ENCODE measurements around the gene CLEC18B.
"Not testable (repeated sequence)": the region's sequence is repeated elsewhere in the genome, so short reads cannot be mapped to it uniquely, and the experiment has no call there.

CLEC18B gene

GRCh38 chr16:74417897-74418296 is 3.4 kb downstream of the CLEC18B start:
- H3K4me1 ChIP-seq (ENCODE audit: control insufficient read depth, insufficient read depth, low read length); H3K9me3 ChIP-seq (ENCODE audit: control insufficient read depth in 2 of 2, low read length in 2 of 2); H3K9ac ChIP-seq (ENCODE audit: low read length in 2 of 2); H3K27me3 ChIP-seq (ENCODE audit: control insufficient read depth in 1 of 2, insufficient read depth in 2 of 2, low read length in 2 of 2); H3K27ac ChIP-seq (ENCODE audit: low read length); H3K4me3 ChIP-seq (ENCODE audit: low read length in 2 of 2); H3K36me3 ChIP-seq (ENCODE audit: control insufficient read depth in 2 of 2, insufficient read depth in 2 of 2, low read length in 2 of 2): not testable (repeated sequence)

GRCh38 chr16:74413920-74414319 is 7.4 kb downstream of the CLEC18B start:
- not testable (repeated sequence) for H3K4me3 ChIP-seq (ENCODE audit: low read length in 2 of 2); H3K4me1 ChIP-seq (ENCODE audit: control insufficient read depth, insufficient read depth, low read length); H3K9ac ChIP-seq (ENCODE audit: low read length in 2 of 2); H3K27ac ChIP-seq (ENCODE audit: low read length); H3K36me3 ChIP-seq (ENCODE audit: control insufficient read depth in 2 of 2, insufficient read depth in 2 of 2, low read length in 2 of 2); H3K9me3 ChIP-seq (ENCODE audit: control insufficient read depth in 2 of 2, low read length in 2 of 2); H3K27me3 ChIP-seq (ENCODE audit: control insufficient read depth in 1 of 2, insufficient read depth in 2 of 2, low read length in 2 of 2)

- H3K4me3 ChIP-seq (ENCODE audit: low read length in 2 of 2); H3K4me1 ChIP-seq (ENCODE audit: control insufficient read depth, insufficient read depth, low read length); H3K9ac ChIP-seq (ENCODE audit: low read length in 2 of 2); H3K9me3 ChIP-seq (ENCODE audit: control insufficient read depth in 2 of 2, low read length in 2 of 2); H3K36me3 ChIP-seq (ENCODE audit: control insufficient read depth in 2 of 2, insufficient read depth in 2 of 2, low read length in 2 of 2); H3K27me3 ChIP-seq (ENCODE audit: control insufficient read depth in 1 of 2, insufficient read depth in 2 of 2, low read length in 2 of 2); H3K27ac ChIP-seq (ENCODE audit: low read length): not testable (repeated sequence)
Observed at GRCh38 chr16:74413485-74413884, 7.8 kb downstream of the CLEC18B start.

DNA sequence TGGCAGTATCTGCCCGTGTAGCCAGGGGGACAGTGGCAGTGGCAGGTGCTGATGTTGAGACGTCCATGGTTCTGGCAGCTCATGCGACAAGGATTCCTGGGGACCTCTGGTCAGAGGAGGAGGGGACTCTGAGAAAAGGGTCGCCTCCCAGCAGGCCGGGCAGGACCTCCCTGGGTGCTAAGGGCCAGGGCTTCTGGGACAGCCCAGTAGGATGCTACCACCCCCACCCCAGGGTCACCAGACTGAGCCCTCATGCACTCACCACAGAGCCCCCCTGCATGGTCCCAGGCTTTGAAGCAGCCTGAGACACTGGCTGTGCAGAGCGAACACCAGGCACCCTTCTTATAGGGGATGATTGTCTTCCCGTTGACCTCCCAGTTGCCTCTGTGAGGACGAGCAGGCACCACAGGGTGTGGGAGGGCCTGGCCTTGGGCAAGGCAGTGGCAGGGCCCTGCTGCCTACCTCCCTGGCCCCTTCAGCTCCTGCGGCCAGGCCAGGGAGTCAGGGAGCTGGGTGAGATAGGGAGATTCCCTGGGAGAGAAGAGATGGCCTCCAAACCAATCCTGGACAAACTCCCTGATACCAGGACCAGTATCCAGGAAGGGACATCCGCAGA is 8.4 kb downstream of the CLEC18B start:
- H3K27me3 ChIP-seq (ENCODE audit: control insufficient read depth in 1 of 2, insufficient read depth in 2 of 2, low read length in 2 of 2); H3K27ac ChIP-seq (ENCODE audit: low read length); H3K9me3 ChIP-seq (ENCODE audit: control insufficient read depth in 2 of 2, low read length in 2 of 2); H3K4me3 ChIP-seq (ENCODE audit: low read length in 2 of 2); H3K36me3 ChIP-seq (ENCODE audit: control insufficient read depth in 2 of 2, insufficient read depth in 2 of 2, low read length in 2 of 2); H3K9ac ChIP-seq (ENCODE audit: low read length in 2 of 2); H3K4me1 ChIP-seq (ENCODE audit: control insufficient read depth, insufficient read depth, low read length): not testable (repeated sequence)

DNA sequence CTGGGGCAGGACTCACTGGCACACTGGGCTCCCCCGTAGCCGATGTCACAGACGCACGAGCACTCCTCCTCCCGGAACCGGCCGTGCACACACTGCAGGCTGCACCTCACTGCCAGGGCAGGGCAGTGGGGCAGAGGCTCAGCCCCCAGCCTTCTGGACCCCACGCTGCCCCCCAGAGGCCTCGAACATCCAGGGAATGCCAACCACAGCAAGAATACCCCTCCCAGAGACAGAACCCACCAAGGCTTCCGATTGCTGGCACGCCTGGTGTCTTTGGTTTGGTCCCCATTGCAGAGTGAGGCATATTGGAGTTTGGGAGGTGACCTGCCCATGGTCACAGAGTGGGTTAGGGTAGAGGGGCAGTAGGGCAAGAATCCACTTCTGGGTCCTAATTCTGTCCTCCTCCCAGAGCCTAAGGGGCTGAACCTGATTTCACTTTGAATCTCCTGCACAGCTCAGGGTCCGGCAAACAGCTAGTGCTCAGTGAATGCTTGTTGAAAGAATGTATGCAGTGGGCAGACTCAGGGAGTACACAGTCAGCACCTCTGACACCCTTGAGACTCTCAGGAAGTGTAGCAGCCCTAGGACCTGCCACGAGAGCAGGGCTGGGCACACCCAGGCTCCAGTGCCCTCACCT is 9.0 kb downstream of the CLEC18B start:
- not testable (repeated sequence) for H3K4me1 ChIP-seq (ENCODE audit: control insufficient read depth, insufficient read depth, low read length); H3K9ac ChIP-seq (ENCODE audit: low read length in 2 of 2); H3K27me3 ChIP-seq (ENCODE audit: control insufficient read depth in 1 of 2, insufficient read depth in 2 of 2, low read length in 2 of 2); H3K36me3 ChIP-seq (ENCODE audit: control insufficient read depth in 2 of 2, insufficient read depth in 2 of 2, low read length in 2 of 2); H3K27ac ChIP-seq (ENCODE audit: low read length); H3K9me3 ChIP-seq (ENCODE audit: control insufficient read depth in 2 of 2, low read length in 2 of 2); H3K4me3 ChIP-seq (ENCODE audit: low read length in 2 of 2)

GRCh38 chr16:74410981-74411380 is 10.3 kb downstream of the CLEC18B start:
- not testable (repeated sequence) for H3K36me3 ChIP-seq (ENCODE audit: control insufficient read depth in 2 of 2, insufficient read depth in 2 of 2, low read length in 2 of 2); H3K4me1 ChIP-seq (ENCODE audit: control insufficient read depth, insufficient read depth, low read length); H3K27me3 ChIP-seq (ENCODE audit: control insufficient read depth in 1 of 2, insufficient read depth in 2 of 2, low read length in 2 of 2); H3K4me3 ChIP-seq (ENCODE audit: low read length in 2 of 2); H3K9ac ChIP-seq (ENCODE audit: low read length in 2 of 2); H3K27ac ChIP-seq (ENCODE audit: low read length); H3K9me3 ChIP-seq (ENCODE audit: control insufficient read depth in 2 of 2, low read length in 2 of 2)

- H3K27ac ChIP-seq (ENCODE audit: low read length); H3K4me3 ChIP-seq (ENCODE audit: low read length in 2 of 2); H3K9ac ChIP-seq (ENCODE audit: low read length in 2 of 2); H3K36me3 ChIP-seq (ENCODE audit: control insufficient read depth in 2 of 2, insufficient read depth in 2 of 2, low read length in 2 of 2); H3K4me1 ChIP-seq (ENCODE audit: control insufficient read depth, insufficient read depth, low read length); H3K27me3 ChIP-seq (ENCODE audit: control insufficient read depth in 1 of 2, insufficient read depth in 2 of 2, low read length in 2 of 2); H3K9me3 ChIP-seq (ENCODE audit: control insufficient read depth in 2 of 2, low read length in 2 of 2): not testable (repeated sequence)
Observed at GRCh38 chr16:74410057-74410957, 11.0 kb downstream of the CLEC18B start.

DNA sequence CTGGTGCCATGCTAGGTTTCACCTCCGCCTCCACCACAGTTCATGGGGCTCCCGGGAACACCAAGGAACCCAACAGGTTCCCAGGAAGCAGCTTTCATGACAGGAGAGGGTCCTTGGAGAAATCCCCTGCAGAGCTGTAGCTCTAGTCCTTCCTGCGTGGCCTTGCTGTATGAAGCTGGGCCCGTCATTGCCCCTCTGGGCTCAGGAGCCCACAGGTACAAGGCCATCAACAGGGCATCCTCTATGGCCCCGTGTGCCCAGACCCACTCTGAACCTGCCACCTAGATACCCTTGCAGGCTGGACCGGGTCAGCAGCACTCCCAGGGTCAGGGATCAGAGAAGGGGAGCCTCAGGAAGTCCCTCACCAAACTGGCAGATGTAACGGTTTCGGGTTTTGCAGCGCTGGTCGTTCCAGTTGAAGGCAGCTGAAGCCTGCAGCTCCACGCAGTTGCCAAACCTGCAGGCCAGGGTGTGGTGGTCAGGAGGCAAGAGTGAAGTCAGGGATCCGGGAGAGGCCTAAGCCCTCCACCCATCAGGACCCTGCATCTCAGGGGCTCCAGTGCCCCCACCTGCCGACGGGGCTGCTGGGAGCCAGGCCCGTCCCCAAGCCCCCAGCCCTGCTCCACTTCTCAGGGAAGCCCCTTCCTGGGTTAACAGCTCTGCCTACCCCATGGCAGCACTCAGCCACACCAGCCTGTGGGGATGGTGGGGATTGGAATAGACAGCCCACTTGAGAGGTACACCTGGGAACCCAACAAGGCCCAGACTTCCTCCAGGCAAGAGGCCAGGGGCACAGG is 11.9 kb downstream of the CLEC18B start:
- H3K36me3 ChIP-seq (ENCODE audit: control insufficient read depth in 2 of 2, insufficient read depth in 2 of 2, low read length in 2 of 2); H3K9me3 ChIP-seq (ENCODE audit: control insufficient read depth in 2 of 2, low read length in 2 of 2); H3K4me1 ChIP-seq (ENCODE audit: control insufficient read depth, insufficient read depth, low read length); H3K27me3 ChIP-seq (ENCODE audit: control insufficient read depth in 1 of 2, insufficient read depth in 2 of 2, low read length in 2 of 2); H3K4me3 ChIP-seq (ENCODE audit: low read length in 2 of 2); H3K27ac ChIP-seq (ENCODE audit: low read length); H3K9ac ChIP-seq (ENCODE audit: low read length in 2 of 2): not testable (repeated sequence)

GRCh38 chr16:74407362-74407705 is 13.9 kb downstream of the CLEC18B start:
- not testable (repeated sequence) for H3K36me3 ChIP-seq (ENCODE audit: control insufficient read depth in 2 of 2, insufficient read depth in 2 of 2, low read length in 2 of 2); H3K9me3 ChIP-seq (ENCODE audit: control insufficient read depth in 2 of 2, low read length in 2 of 2); H3K27me3 ChIP-seq (ENCODE audit: control insufficient read depth in 1 of 2, insufficient read depth in 2 of 2, low read length in 2 of 2); H3K4me1 ChIP-seq (ENCODE audit: control insufficient read depth, insufficient read depth, low read length)
- Histone ChIP-seq H3K27ac (ENCODE audit: low read length) (peak overlapping the region; percentile 37), H3K4me3 (ENCODE audit: low read length in 2 of 2) (peak overlapping the region in 1 of 2 donors; percentile 40), H3K9ac (ENCODE audit: low read length in 2 of 2) (peak overlapping the region; percentile 51 to 68)

DNA sequence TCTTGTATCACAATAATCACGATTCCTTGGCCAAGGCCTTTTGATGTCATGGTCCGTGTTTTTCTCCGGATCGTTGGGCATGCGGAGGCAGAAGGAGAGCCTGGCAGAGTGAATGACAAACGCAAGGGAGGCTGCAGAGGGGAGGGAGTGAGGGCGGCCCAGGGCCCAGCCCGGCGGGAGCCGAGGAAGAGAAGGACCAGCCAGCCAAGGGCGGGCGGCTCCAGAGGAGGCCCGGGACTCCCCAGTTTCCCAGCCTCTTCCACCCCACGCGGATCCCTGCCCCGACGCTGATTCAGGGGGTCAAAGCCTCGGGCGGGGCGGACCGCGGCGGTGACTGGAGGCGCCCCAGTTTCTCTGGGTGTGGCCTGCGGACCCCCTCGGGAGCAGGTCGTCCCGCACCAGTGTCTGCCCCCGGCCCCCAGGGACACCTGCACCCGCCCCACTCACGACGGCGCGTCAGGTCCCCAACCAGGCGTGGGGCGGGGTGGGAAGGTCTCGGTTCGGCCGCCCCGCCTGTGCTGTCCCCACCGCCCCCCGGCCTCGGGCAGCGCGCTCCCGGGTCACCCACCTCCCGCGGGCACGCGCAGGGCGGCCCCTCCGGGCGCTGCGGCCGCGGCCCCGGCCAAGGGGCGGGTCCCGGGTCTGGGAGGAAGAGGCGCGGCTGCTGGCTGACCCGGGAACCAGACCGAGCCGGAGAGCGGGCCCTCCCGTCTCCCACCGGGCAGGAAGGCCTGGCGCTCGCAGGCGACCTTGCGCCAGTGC is 14.5 kb downstream of the CLEC18B start:
- H3K9ac ChIP-seq (ENCODE audit: low read length in 2 of 2): peak overlapping the region; percentile 51 to 68
- not testable (repeated sequence) for H3K9me3 ChIP-seq (ENCODE audit: control insufficient read depth in 2 of 2, low read length in 2 of 2); H3K27me3 ChIP-seq (ENCODE audit: control insufficient read depth in 1 of 2, insufficient read depth in 2 of 2, low read length in 2 of 2); H3K36me3 ChIP-seq (ENCODE audit: control insufficient read depth in 2 of 2, insufficient read depth in 2 of 2, low read length in 2 of 2); H3K4me1 ChIP-seq (ENCODE audit: control insufficient read depth, insufficient read depth, low read length)
- H3K27ac ChIP-seq (ENCODE audit: low read length): peak overlapping the region; percentile 37
- peak overlapping the region in 1 of 2 donors; percentile 40 for H3K4me3 ChIP-seq (ENCODE audit: low read length in 2 of 2)

All from stomach smooth muscle (tissue), 2 donors.